ENCODE measurements around the gene GAST.

Gene GAST

GRCh38 chr17:41717408-41718286 lies 5.5 kb downstream of the GAST start:
- no peak for DNase-seq

GRCh38 chr17:41718287-41718645 lies 6.1 kb downstream of the GAST start:
- no peak for DNase-seq

DNA sequence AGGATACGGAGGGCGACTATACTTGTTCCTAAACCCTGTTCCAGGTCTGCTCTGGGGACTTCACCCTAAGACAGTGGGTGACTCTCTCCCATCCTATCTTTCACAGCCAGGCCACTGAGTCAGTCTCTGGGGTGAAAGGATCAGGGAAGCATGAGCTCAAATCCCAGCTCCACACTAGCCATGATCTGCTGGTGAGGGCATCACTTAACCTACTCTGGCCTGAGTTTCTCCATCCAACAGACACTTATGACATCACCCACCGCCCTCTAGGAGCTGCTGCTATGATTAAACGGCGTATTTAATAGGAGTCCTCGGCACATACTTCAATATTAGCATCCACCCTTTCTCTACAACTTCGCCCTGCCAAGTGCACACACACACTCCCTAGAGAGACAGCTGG lies 10.1 kb downstream of the GAST start:
- no peak for DNase-seq

DNA sequence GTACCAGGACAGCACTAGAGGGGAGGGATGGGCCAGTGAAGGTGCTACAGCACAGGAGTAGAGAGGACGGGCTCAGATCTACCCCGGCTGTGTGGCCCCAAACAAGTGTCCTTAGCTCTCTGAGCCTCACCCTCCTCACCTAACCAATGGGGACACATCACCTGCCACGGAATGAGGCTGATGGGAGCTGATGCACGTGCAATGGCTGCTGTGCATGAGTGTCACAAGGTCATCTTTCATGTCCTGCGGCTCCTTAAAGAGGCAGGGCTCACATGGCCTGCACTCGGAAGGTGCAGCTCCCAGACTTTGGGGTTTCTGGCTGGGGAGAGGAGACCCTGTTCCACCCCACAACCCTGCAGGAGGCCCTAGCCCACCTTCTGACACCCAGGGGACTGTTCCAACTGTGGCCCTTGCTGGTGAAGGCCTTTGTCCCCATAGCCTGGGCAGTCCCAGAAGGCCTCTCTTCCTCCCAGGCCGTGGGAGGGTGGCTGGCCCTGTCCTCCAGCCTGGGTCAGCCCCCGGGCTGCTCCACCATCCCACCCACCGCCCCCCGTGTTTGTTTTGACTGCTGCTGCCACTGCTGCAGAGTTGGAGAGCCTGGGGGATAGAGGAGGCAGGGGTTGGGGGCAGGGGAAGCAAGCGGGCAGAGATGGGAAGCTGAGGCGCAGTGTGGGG lies 11.8 kb downstream of the GAST start:
- DNase-seq, result no peak

- DNase-seq, result peak; percentile 96
Observed at GRCh38 chr17:41724476-41725050, 12.4 kb downstream of the GAST start.

DNA sequence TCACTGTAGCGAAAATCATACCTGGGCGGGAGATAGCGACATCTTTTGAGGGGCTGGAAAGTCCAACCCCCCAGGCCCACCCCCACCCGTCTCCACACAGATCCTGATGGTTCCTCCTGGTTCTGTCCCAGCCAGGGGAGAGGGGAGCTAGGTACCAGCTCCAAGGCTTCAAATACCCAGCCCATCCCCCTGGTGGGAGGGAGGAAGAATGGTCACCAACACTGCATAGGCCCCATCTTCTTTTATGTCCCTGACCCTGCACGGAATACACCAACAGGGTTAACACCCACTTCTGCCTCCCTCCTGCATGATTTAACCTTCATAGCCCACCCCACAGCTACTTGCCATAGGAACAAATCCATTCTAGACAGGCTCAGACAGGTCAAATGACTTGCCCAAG lies 13.0 kb downstream of the GAST start:
- DNase-seq, result no peak

DNA sequence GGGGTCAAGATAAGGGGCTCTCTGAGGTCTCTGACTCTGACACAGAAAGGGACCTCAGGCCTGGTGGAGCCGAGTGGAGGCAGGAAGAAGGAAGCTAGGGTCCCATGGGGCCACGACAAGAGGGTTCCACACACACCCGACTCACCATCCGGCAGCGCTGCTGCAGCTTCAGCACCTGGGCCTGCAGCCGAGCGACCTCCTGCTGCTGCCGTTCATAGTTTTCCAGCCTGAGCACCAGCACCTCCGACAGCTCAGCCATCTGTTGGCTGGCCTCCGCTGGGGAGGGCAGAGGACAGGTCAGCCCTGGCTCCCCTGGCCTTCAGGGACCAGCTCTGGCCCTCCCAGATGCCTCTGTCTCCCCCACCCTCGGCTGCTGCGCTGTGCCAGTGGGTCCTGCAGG lies 15.9 kb downstream of the GAST start:
- DNase-seq, result no peak

DNA sequence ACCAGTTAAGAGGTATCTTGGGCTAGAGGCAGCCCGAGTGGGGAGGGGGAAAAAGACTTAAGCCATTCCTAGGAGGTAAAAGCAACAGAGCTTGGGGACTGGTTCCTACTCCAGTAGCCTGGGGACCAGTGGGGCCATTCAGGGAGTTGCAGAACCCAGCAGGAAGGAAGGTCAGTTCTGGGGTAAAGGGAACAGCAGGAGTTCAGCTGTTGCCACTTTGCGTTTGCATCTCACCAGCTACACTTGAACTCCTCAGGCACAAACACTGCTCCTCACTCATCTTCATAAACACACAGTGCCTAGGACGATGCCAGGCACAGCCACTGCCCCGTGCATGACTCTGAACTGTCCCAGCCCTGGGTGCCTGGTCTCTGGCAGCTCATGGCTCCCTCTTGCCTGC lies 18.3 kb downstream of the GAST start:
- no peak for DNase-seq

DNA sequence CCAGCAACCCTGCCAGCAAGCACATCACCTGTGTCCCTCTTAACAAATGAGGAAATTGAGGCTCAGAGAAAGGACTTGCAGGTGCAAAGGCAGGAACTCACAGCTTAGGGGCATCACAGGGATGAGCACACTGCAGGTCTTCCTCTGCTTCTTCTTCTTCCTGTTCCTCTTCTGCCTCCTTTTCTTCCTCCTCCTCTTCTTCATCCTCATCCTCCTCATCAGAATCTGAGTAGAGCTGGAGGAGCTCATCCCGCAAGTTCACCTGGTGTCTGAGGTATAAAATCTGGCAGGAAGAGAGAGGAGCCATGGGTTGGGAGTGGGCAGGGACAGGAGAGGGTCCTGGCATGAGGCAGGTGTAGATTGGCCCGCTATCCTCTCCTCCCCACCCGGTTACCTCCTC lies 19.7 kb downstream of the GAST start:
- DNase-seq, result no peak

DNA sequence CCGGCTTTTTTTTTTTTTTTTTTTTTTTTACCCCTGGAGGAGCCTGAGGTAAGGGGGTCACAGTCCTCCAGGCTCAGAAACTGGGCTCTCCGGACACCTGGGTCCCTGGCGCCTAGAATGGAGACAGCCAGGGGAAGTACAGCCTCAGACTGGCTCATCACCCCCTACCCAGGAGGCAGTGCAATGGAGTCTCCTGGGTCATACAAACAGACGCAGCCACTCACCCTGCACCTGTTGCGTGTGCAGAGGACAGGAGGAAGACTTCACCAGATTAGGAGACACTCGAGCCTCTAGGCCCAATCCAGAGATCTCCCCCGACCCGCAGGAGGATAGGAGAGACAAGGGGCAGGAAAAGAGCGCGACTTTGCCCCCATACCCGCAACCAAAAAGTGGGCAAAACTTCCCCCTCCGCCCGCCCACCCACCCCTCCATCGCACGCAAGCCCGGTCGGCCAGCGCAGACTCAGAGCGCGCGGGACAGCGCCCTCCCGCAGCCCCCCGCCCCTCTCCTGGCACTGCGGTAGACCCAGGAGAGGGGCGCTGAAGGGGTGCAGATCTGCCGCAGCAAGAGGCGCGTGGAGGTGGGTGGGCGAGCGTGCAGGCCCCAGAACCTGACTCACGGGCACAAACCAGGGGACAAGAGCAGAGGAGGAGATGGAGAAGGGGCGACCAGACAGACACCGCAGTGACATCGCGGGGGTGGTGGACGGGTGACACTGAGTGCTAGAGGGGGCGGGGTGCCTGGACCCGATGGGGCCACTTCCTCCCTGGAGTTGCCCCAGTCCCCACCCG lies 21.4 kb downstream of the GAST start:
- DNase-seq, result no peak

GRCh38 chr17:41734139-41734948 lies 22.2 kb downstream of the GAST start, which contains the start of gene HAP1:
Gene HAP1 (minus strand): TSS chr17:41734643. CDS start chr17:41734634, 9 bp downstream.
- peak; percentile 48 for DNase-seq

DNA sequence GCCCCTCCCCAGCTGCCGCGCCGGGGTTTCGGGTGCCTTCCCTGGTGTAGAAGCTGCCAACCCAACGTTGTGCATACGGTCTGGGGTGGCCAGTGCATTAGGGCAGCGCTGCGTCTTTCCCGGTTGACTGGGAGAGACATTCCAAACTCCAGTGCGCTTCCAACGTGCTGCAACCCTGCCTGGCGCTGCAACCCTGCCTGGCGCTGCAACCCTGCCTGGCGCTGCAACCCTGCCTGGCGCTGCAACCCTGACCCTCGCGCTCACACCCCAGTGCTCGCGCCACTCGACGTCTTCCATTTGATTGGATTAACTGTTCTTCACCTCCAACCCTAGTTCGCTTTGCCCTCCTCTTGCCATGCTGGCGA lies 22.8 kb downstream of the GAST start:
- no peak for DNase-seq

DNA sequence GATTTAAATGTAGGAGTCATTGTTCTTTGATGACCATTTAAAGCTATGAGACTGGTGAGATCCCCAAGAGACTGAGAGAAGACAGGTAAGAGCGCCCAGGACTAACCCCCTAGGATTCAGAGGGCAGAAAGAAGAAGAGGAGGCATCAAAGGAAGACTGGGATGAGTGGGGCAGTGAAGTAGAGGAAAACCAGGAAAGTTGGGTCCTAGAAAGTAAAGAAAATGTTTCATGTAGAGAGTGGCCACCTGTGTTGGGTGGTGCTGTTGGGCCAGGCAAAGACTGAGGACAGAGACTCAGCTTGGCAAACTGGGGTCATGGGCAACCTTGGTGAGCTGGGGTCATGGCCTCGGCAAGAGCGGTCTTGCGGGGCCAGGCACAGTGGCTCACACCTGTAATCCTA lies 23.6 kb downstream of the GAST start:
- no peak for DNase-seq

DNA sequence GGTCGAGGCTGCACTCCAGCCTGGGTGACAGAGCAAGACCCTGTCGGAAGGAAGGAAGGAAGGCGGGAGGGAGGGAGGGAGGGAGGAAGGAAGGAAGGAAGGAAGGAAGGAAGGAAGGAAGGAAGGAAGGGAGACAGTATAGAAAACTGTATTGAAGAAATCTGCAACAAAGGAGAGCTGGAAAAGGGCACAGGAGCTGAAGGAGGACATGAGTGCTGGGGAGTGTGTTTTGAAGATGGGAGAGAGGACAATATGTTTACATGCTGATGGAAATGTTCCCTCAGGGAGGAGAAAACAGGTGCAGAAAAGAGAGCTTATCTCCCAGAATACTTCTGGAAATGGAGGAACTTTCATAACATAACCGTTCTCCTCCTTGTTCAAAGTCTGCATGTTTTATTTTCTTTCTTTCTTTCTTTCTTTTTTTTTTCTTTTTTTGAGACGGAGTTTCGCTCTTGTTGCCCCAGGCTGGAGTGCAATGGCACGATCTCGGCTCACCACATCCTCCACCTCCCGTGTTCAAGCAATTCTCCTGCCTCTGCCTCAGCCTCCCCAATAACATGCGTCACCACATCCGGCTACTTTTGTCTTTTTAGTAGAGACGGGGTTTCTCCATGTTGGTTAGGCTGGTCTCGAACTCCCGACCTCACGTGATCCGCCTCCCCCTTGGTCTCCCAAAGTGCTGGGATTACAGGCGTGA lies 25.0 kb downstream of the GAST start:
- DNase-seq, result no peak

DNA sequence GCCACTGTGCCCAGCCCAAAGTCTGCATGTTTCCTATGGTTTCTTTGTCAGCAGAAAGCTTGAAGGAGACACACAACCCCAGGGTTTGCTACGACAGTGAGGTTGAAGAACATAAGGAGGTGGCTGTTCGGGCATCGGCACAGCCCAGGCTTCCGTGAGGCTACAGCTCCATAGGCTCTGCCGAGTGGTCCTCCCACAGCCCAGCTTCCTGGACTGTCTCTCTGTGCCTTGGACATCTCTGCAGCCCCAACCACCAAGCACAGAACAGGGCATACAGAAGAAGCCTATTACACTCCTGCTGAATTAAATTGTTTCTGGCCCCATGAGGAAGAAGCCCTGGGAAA lies 25.5 kb downstream of the GAST start:
- no peak for DNase-seq

GRCh38 chr17:41738077-41738800 lies 26.1 kb downstream of the GAST start:
- DNase-seq, result peak; percentile 57

- no peak for DNase-seq
Observed at GRCh38 chr17:41738801-41739112, 26.6 kb downstream of the GAST start.

GRCh38 chr17:41739661-41740352 lies 27.7 kb downstream of the GAST start:
- DNase-seq, result no peak

DNA sequence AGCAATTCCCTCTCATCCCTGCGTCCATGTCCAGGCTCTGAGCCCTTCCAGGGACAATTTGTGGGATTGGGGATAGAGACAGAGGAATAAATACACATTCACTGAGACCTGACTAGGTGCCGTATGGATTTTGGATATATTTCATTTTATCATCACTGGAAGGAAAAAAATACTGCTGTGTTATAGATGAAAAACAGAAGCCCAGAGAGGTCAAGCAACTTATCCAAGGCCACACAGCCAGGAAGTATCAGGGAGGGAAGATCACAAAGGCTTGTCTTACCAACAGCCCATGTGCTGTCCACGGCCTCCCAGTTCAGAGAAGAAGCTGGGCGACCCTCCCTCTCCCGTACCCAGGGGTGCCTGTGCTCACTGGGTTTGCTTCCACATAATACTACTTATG lies 28.4 kb downstream of the GAST start:
- no peak for DNase-seq

DNA sequence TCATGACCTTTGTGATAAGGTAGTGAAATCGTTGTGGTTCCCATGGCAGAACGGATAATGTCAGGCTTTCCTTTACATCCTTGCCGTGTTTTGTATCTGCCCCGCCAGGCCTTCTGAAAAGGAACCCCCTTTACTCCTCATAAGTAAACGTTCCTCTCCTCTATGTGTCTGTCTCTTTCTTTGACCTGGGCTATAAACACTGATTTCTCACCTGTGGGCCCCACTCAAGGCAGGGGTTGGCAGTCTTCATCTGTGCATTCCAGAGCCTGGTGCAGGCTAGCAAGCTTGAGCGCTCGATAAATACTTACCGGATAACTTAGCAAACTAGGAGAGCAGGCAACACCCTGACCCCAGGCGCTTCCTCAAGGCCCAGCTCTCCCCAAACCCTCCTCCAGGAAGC lies 29.6 kb downstream of the GAST start:
- DNase-seq, result no peak

GRCh38 chr17:41748275-41748674 lies 36.1 kb downstream of the GAST start:
- DNase-seq, result no peak

Data from NCI-H526 treated with DMSO at 0.1 percent for 48 hours (cell line).